Stimulated activated CD4-positive, alpha-beta T cell treated with anti-CD3 and anti-CD28 coated beads, Interleukin-1b, Interleukin-23, amount 100 ng/mL, for 4 hours (primary cell): ENCODE data around the gene SERPINE2.
"Not testable (repeated sequence)": the region's sequence is repeated elsewhere in the genome, so short reads cannot be mapped to it uniquely, and the experiment has no call there.

Experiments used
- DNase-seq, 2 donors: peaks; one replicate each; pipeline ENCODE4 v3.0.0-alpha.2; 2020; ENCODE audit warnings: low read depth in 2 of 2

Gene SERPINE2

DNA sequence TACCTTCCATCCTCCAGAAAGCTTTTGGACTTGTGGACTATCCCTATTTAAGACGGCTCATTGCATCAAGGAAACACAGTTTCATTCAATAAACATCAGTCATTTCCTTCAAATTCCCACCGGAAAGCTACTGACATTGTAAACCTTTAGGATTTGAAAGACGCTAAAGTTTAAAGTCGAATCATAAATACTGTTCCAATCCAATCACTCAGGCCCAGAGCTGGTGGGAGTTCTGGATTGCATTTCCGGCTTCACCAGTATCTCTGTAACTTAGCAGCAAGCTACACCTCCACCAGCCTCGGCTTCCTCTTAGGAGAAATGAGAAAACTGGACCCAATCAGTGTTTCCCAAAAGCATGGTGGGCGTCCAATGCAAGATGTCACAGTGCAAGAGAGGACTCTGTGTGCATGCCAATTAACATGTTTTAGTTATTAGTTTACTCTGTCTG, 95.5 kb downstream of the SERPINE2 start:
- DNase-seq = no peak

DNA sequence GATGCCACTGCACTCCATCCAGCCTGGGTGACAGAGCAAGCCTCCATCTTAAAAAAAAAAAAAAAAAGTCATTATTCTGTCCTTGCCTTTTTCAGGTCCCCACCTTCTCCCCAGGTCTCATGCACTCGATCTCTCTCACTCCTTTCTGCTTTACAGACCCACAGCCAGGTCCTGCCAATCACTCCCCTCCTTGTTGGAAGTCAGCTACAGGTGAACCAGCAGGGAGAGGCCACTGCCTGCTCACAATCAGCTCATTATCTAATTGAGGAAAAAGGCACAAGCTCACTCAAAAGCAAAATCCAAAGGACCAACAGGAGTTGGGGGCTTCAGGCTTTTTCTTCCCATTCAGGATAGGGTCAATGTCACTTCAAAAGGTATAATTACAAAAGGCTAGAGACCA, 96.0 kb downstream of the SERPINE2 start:
- DNase-seq = no peak

DNA sequence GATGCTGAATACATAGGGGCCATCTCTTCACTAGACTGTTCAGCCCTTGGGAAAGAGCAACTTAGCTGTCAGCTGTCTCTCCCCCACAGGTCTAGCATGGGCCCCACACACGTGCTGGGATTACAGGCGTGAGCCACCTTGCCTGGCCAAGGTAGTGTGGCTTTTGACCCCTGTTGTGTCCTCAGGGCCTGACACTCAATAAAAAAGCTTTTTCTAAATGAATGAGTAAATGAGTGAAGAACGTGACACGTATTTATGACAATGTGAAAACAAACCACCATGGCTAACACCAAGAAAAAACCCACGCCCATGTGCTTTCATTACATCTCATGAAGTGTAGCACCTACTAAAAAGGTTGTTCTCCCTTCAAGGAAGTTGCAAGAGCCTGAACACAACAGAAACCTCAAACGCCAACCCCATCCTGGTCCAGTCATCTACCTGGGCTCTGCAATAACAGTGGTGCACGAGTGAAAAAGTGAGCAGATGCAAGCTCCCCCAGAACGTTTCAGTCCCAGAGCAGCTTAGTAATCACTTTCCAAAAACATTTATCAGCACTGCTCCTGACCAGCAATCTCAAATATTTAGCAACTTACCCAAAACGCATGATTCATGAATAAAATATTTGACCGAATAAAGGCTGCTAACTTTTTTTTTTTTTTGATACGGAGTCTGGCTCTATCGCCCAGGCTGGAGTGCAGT, 97.4 kb downstream of the SERPINE2 start:
- DNase-seq = peak; percentile 32 to 39

DNA sequence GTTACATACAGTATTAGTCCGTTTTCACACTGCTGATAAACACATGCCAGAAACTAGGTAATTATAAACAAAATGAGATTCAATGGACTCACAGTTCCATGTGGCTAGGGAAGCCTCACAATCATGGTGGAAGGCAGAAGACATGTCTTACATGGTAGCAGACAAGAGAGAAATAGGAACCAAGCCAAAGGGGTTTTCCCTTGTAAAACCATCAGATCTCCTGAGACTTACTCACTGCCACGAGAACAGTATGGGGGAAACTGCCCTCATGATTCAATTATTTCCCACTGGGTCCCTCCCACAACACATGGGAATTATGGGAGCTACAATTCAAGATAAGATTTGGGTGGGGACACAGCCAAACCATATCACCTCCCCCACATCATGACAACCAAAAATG, 99.6 kb downstream of the SERPINE2 start:
- not testable (repeated sequence) for DNase-seq

DNA sequence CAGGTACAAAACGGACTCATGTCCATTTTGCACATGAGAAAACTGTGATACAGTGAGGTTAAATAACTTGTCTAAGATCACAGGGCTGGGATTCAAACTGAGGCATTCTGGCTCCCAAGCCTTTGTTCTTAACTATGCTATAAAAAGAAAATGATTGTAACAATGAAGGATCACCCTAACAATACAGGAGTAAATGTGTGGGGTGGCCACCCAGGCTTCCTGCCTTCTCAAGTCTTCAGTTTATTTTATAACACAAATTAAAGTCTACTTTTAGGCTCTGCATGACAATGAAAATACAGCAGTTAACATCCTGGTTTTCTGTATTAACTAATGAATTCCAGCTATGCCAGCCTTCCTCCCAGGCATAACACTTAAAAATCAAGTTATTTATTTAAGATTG, 101.6 kb downstream of the SERPINE2 start:
- DNase-seq = no peak

DNA sequence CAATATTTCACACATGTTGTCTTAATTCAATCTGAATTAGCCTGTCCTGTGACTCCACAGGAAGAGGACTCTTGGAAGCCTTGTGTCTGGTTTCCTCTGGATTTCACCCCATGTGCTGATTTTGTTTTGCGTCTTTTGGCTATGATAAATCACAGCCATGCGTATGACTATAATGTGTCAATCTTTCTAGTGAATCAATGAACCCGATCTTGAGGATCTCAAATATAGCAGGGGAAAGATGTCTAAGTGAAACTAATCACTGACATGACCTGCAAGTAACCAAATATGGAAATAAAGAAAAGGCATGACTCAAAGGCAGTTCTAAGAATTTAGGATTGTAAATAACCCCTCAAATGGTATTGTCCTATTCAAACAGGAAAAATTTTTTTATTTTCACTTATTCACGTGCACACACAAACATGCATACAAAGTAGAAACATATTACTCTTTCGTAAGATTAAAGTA, 102.2 kb downstream of the SERPINE2 start:
- no peak for DNase-seq

DNA sequence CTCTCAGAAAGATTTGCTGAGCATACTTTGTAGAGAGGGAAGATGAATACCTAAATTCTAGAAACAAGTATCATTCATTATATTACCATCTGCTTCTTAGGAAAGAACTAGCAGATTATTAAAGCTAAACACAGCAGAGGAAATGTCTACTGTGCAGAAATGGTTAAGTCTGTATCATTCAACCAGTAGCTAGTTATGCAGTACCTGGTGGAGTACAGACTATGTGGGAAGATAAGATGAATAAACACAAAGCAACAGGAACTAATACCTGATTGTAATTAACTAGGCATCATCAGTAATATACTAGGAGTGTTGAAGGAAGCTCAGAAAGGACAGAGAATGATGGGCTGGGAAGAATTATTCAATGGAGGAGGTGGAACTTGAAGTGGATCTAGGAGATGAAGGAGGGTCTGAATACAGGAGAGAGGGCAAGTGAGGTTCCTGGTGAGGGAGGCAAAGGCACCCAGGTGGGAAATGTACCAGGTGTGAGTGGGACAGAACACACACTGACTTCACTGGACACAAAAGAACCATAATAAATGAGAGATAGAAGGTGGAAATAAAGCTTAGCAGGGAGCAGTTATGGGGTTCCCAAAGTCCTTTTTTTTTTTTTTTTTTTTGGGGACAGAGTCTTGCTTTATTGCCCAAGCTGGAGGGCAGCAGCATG, 103.5 kb downstream of the SERPINE2 start:
- DNase-seq = no peak

DNA sequence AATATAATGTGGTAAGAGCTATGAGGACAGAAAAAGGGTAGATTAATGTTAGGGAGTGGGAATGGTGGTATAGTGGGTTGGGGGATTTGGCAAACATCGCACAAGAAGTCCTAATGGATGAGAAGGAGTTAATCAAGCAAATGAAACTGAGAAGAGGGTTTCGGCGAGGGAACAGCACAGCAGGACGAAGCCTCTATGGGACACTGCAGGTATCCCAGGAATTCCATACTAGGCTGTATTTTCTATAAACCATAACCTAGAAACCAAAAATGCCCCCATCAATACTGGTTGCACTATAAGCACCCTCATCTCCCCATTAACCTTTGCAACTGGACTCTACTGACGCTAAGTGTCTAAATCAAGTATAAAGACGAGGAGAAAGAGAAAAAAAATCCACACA, 104.2 kb downstream of the SERPINE2 start:
- DNase-seq = no peak

DNA sequence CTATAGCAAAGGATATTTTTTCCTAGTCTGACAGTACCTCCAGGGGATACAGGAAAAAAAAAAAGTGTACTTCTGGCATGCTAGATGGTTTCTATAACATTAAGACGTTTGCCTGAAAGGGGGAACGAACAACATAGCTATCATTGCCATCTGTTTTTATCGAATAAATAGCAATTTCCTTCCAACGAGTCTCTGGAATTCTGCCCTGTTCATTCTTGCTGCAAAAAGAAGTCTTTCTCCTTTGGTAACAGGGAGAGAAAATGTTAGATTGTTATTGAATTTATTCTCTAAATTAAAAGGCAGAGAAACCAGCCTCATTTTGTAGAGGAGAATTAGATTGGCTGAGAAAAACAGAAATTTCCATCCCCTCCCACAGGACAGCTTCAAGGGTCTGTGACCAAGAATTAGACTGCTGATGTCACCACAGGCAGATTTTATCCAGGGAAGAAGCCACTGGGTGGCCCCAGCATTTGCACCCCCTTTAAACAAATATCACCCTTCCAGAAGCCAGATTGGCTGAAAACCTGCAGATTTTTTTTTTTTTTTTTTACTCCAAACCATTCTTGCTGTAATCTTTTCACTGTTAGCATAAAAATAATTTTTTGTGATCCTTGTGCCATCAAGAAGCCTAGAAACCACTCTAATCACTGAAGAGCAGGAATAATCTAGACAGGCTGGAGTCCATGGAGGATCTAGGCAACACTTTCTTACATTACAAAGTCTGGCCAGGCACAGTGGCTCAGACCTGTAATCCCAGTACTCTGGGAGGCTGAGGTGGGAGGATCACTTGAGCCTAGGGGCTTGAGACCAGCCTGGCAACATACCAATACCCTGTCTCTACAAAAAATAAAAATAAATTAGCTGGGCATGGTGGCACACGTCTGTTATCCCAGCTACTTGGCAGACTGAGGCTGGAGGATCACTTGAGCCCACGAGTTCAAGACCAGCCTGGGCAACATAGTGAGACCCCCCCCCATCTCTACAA, 106.0 kb downstream of the SERPINE2 start:
- no peak for DNase-seq

DNA sequence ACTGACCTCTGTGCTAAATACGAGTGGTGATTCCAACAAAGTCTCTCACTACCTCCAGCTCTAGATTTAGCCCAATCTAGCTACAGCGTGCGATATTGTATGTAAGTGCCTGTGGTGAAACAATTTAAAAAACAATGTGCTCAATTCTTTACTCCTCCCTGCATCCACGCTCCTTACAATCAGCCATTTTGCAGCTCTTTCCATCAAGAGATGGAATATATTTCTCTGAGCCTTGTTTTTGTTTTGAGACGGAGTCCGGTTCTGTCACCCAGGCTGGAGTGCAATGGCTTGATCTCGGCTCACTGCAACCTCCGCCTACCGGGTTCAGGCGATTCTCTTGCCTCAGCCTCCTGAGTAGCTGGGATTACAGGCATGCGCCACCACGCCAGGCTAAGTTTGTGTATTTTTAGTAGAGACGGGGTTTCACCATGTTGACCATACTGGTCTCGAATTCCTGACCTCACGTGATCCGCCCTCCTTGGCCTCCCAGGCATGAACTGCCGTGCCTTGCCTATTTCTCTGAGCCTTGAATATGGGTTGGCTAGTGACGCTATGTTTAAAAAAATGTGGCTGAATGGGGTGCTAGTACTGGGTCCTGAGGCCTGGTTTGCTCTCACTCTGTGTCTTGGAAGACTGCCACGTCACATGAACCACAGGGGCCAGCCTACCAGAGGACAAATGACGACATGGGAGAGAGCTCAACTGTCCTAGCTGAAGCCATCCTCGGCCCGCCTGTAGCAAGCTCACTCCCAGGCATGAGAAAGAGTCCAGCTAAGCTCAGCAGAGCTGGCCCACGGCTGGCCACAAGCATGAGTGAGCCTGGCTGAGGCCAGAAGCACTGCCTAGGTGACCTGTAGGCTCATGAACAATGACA, 108.7 kb downstream of the SERPINE2 start:
- no peak for DNase-seq

DNA sequence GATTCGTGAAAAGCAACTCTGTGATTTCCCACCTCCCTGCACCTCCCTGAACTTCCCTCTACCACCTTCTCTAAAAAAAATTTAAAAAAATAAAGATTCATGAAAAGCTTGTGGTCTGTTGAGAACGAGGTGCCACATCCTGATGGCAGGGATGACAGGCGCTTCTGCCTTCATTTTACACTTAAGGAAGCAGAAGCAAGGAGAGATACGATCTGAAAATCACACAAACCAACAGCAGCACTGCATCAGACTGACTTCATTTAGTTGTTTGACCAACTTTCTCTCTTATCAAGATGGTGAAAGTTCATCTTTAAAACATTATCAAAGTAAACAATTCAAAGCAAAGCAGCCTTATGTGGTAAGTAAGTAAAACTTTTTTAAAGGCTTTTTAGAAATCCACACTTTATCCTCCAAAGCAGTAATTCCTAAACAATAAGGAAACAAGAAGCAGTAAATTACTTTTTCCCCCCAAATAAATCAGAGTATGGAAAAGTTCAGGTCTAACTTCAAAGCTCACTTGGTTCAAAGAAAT, 109.4 kb downstream of the SERPINE2 start:
- no peak for DNase-seq

DNA sequence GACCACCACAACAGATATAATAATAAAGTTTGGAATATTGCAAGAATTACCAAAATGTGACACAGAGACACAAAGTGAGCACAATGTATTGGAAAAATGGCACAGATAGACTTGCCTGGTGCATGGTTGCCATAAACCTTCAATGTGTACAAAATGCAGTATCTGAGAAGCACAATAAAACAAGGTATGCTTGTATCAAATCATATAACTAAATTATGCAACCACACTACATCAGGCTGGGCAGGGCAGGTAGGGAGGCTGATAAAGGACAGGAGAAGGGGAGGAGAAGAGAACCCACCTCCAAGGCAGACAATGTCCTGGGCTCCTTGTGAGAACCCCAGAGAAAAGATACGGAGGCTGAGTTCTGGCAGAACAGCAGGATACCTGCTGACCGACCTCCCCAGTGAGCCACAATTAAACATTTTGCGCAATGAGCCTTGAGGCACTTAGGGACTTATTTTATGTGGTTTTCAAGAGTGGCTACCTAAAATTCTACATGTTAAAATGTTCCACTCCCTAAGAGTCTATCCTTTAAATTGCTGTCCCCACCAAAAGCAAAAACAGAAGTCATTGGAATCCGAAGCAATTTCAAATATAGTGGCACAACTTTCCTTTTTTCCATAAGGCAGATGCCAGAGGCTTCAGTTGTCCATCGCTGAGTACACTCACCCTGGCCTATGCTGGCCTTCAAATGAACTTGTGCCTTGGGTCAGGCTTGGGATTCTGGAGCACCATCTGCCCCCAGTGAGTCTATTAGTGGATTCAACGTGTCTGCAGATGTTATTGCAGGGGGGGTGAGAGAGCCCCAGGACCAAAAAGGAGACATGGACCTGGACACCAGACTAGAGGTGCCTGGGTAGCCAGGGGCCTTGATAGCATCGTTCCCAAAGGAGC, 110.7 kb downstream of the SERPINE2 start:
- DNase-seq = no peak

DNA sequence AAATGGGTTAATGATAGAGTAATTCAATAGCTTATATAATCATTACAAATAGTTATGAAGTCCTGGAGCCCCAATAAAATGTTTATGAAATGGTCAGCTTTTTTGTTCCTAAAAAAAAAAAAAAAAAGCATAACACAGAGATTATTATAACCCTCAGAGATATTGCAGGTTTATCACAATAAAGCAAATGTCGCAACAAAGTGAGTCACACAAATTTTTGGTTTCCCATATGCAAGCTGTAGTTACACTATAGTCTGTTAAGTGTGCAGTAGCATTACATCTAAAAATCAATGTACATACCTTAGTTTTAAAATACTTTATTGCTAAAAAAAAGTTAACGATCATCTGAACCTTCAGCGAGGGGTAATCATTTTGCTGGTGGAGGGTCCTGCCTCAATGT, 114.0 kb downstream of the SERPINE2 start:
- DNase-seq = no peak
